GM12878 (cell line): ENCODE measurements around the gene FGD3. TPM values are rescaled to one million over a fixed set of nuclear protein-coding genes. Genes with fewer than 3 reads are reported as not detected.

Experiments used
- ATAC-seq: fragments of 200-7000 bp; cut with Tn5 transposase; 3 replicates; pipeline ENCODE4 v1.9.1; 2020; ENCODE audit warnings: mild to moderate bottlenecking, moderate library complexity
- BruUV-seq: library from RNA; stranded (reverse); fragments of 400-500 nt; replicated peaks from 2 replicates; lab custom pipeline; 2021; lab: Mats Ljungman, UMichigan
- CTCF ChIA-PET: fragments of 300-600 bp; sonication (Branson Sonifier 250); formaldehyde crosslinking; extraction: SDS; loops from one replicate; lab custom pipeline; 2021; ENCODE audit warnings: inconsistent platforms; lab: Yijun Ruan, JAX
- POLR2A ChIA-PET: fragments of 350-600 bp; formaldehyde crosslinking; extraction: SDS; loops from one replicate; lab custom pipeline; 2021; ENCODE audit warnings: inconsistent platforms; lab: Charles Lee
- RAD21 ChIA-PET: fragments of 300-600 bp; sonication (Branson Sonifier 250); formaldehyde crosslinking; loops from one replicate; lab custom pipeline; 2023; ENCODE audit warnings: antibody characterized with exemption; ENCODE audit not compliant: unreplicated experiment; lab: Charles Lee
- SMC1A ChIA-PET: fragments of 300-600 bp; sonication (Branson Sonifier 250); formaldehyde crosslinking; loops from one replicate; lab custom pipeline; 2023; ENCODE audit not compliant: unreplicated experiment, uncharacterized antibody; lab: Charles Lee
- DNase-seq: peaks from one replicate; pipeline ENCODE4 v3.0.0-alpha.2; 2011; ENCODE audit warnings: low read depth, low spot score
- FAIRE-seq: peaks from 3 replicates; lab custom pipeline; 2011; peaks lifted over from hg19 to GRCh38; lab: Jason Lieb, UNC
- H2AFZ ChIP-seq: 2 replicates; pipeline ENCODE4 v1.6.0; 2011; ENCODE audit warnings: low read depth, low read length, control low read depth; ENCODE audit not compliant: control insufficient read depth
- H3K27ac ChIP-seq: 2 replicates; pipeline ENCODE4 v1.5.1; 2011; ENCODE audit warnings: control low read depth; ENCODE audit not compliant: control insufficient read depth, insufficient read depth
- H3K27me3 ChIP-seq, 2 experiments: replicated peaks in 1 of 2; 2 replicates each; pipeline versions ENCODE4 v1.6.0 to v1.6.1; 2011; ENCODE audit warnings: low read length in 1 of 2; ENCODE audit not compliant: control insufficient read depth in 2 of 2, insufficient read depth in 2 of 2
- H3K36me3 ChIP-seq, 2 experiments: 2 replicates each; pipeline ENCODE4 v1.5.1; 2011; ENCODE audit warnings: low read length in 1 of 2; ENCODE audit not compliant: control insufficient read depth in 2 of 2, insufficient read depth in 2 of 2
- H3K4me1 ChIP-seq: 2 replicates; pipeline ENCODE4 v1.6.1; 2011; ENCODE audit warnings: mild to moderate bottlenecking, low read length, moderate library complexity, mixed read lengths; ENCODE audit not compliant: control insufficient read depth, insufficient read depth
- H3K4me2 ChIP-seq: 2 replicates; pipeline ENCODE4 v1.6.0; 2011; ENCODE audit warnings: control low read depth; ENCODE audit not compliant: control insufficient read depth, insufficient read depth
- H3K4me3 ChIP-seq: fragments of 200-600 bp; sonication (generic); 2 replicates; pipeline ENCODE4 v1.5.1; 2016
- H3K79me2 ChIP-seq: 2 replicates; pipeline ENCODE4 v1.6.0; 2011; ENCODE audit warnings: low read length; ENCODE audit not compliant: control insufficient read depth, insufficient read depth
- H3K9ac ChIP-seq: 2 replicates; pipeline ENCODE4 v1.8.0; 2011; ENCODE audit warnings: low read length, control low read depth, mixed read lengths; ENCODE audit not compliant: control insufficient read depth, insufficient read depth
- H3K9me3 ChIP-seq: replicated peaks from 3 replicates; pipeline ENCODE4 v1.5.1; 2011; ENCODE audit warnings: mild to moderate bottlenecking, low read length; ENCODE audit not compliant: control insufficient read depth, insufficient read depth
- H4K20me1 ChIP-seq: 2 replicates; pipeline ENCODE4 v1.6.0; 2011; ENCODE audit not compliant: control insufficient read depth, insufficient read depth
- ASH2L ChIP-seq: fragments of 300-600, 200-600 bp; sonication (generic); IDR thresholded peaks from 2 replicates; pipeline ENCODE4 v1.6.1; 2017; ENCODE audit warnings: low read depth, mild to moderate bottlenecking, borderline replicate concordance
- ATF3 ChIP-seq: IDR thresholded peaks from 2 replicates; pipeline ENCODE4 v1.6.1; 2011; ENCODE audit warnings: low read depth, mild to moderate bottlenecking, low read length, moderate library complexity, borderline replicate concordance; ENCODE audit errors: extremely low read depth
- CHD2 ChIP-seq: IDR thresholded peaks from 2 replicates; pipeline ENCODE4 v1.6.1; 2011; ENCODE audit warnings: low read depth, low read length, improper control_type of control experiment, borderline replicate concordance
- CHD4 ChIP-seq: fragments of 200-600 bp; sonication (generic); IDR thresholded peaks from 2 replicates; pipeline ENCODE4 v1.6.1; 2016; ENCODE audit warnings: mild to moderate bottlenecking
- CREB1 ChIP-seq: IDR thresholded peaks from 2 replicates; pipeline ENCODE4 v1.6.1; 2012; ENCODE audit warnings: low read depth, mild to moderate bottlenecking, inconsistent platforms
- E4F1 ChIP-seq: fragments of 450-650 bp; IDR thresholded peaks from 2 replicates; pipeline ENCODE4 v1.6.1; 2018; ENCODE audit warnings: borderline replicate concordance, mild to moderate bottlenecking; ENCODE audit not compliant: partially characterized antibody
- NFYB ChIP-seq: IDR thresholded peaks from 2 replicates; pipeline ENCODE4 v1.6.1; 2011; ENCODE audit warnings: low read depth, mild to moderate bottlenecking, low read length, improper control_type of control experiment, moderate library complexity; ENCODE audit not compliant: insufficient read depth
- PBX3 ChIP-seq: IDR thresholded peaks from 2 replicates; pipeline ENCODE4 v1.6.1; 2011; ENCODE audit warnings: mild to moderate bottlenecking, low read depth, low read length, moderate library complexity; ENCODE audit not compliant: insufficient replicate concordance
- POLR2AphosphoS2 ChIP-seq: IDR thresholded peaks from 2 replicates; pipeline ENCODE4 v1.6.1; 2011; ENCODE audit warnings: low read depth, mild to moderate bottlenecking, low read length, improper control_type of control experiment, moderate library complexity
- POU2F2 ChIP-seq: IDR thresholded peaks from 3 replicates; pipeline ENCODE4 v1.6.1; 2011; ENCODE audit warnings: low read depth, mild to moderate bottlenecking, low read length, borderline replicate concordance
- RB1 ChIP-seq: fragments of 450-650 bp; formaldehyde crosslinking; IDR thresholded peaks from 2 replicates; pipeline ENCODE4 v1.6.1; 2017; ENCODE audit warnings: mild to moderate bottlenecking, borderline replicate concordance
- RFX5 ChIP-seq: IDR thresholded peaks from 2 replicates; pipeline ENCODE4 v1.6.1; 2011; ENCODE audit warnings: low read depth, low read length, improper control_type of control experiment
- SIN3A ChIP-seq: IDR thresholded peaks from 2 replicates; pipeline ENCODE4 v1.6.1; 2012; ENCODE audit warnings: low read depth, low read length, improper control_type of control experiment
- TAF1 ChIP-seq: IDR thresholded peaks from 2 replicates; pipeline ENCODE4 v1.6.1; 2011; ENCODE audit warnings: mild to moderate bottlenecking, low read depth, low read length, borderline replicate concordance
- ZBED1 ChIP-seq: IDR thresholded peaks from 2 replicates; pipeline ENCODE4 v1.6.1; 2016; ENCODE audit warnings: borderline replicate concordance
- ZNF207 ChIP-seq: fragments of 450-650 bp; IDR thresholded peaks from 2 replicates; pipeline ENCODE4 v1.6.1; 2014; ENCODE audit warnings: antibody characterized with exemption, mild to moderate bottlenecking, borderline replicate concordance
- ZNF622 ChIP-seq: fragments of 450-650 bp; IDR thresholded peaks from 2 replicates; pipeline ENCODE4 v1.6.1; 2017; ENCODE audit warnings: mild to moderate bottlenecking, inconsistent platforms
- ZSCAN29 ChIP-seq: fragments of 450-650 bp; IDR thresholded peaks from 2 replicates; pipeline ENCODE4 v1.6.1; 2017; ENCODE audit warnings: mild to moderate bottlenecking, moderate library complexity
- WGBS: methylation state at CpG from one replicate; pipeline ENCODE4 v1.1.6; 2016; ENCODE audit warnings: low lambda C conversion rate; ENCODE audit not compliant: insufficient replicate concordance, insufficient coverage; ENCODE audit errors: missing lambda C conversion rate; 5-methylcytosine and 5-hydroxymethylcytosine counted together
- in situ Hi-C: fragments of 300-500 bp; cut with MboI; formaldehyde crosslinking; loops from 9 replicates; pipeline ENCODE4 v1.14.3; 2018; ENCODE audit warnings: mixed read lengths
- intact Hi-C: fragments of 100-400 bp; cut with micrococcal nuclease; formaldehyde crosslinking; loops from one replicate; pipeline ENCODE4 v1.14.2; 2022; ENCODE audit not compliant: unreplicated experiment
- polyA plus RNA-seq, 11 experiments: library from polyadenylated mRNA; depleted of rRNA in 4 of 11; unstranded in 6 of 11; stranded (reverse) in 5 of 11; fragments of >200 nt; fragmentation: Nextera tagmentation in 4 of 11; fragmentation: Illumina TruSeq in 1 of 11; extraction: Ambion mirVana in 4 of 11; extraction: Trizol in 1 of 11; gene quantifications; 1 replicate in 1 of 11; 2 replicates in 10 of 11; pipeline versions ENCODE4 v1.2.1 to v1.2.3, GENCODE V29; 2011 to 2016; ENCODE audit warnings: inconsistent platforms in 2 of 11, missing spikeins in 2 of 11, low read depth in 1 of 11
- total RNA-seq, 4 experiments: library from RNA; depleted of rRNA in 3 of 4; stranded (reverse); fragments of >200 nt in 3 of 4; fragmentation: Illumina TruSeq in 1 of 4; extraction: Trizol in 1 of 4; gene quantifications; 2 replicates each; pipeline versions ENCODE4 v1.2.1 to v1.2.3, GENCODE V29; 2013 to 2021

The FGD3 gene
- total and polyA plus RNA-seq, 10 of the 15 experiments (the other 5 are each of a cell fraction or from before 2014, with no cell fraction given), result 0.26 to 18.1 (median 12.4) TPM

- TF ChIP-seq ATF3 (no peak), ZSCAN29 (no peak), POLR2AphosphoS2 (no peak)
Observed at GRCh38 chr9:93004561-93004960, 57.2 kb downstream of the FGD3 start (continued).

- Histone ChIP-seq H2AFZ (no peak overlapping the region), H3K4me2 (no peak overlapping the region), H4K20me1 (no peaks in the 10 kb centered on the region), H3K9me3 (no peaks in the 10 kb centered on the region), H3K79me2 (no peaks in the 10 kb centered on the region), H3K4me1 (no peaks in the 10 kb centered on the region), H3K36me3 (peaks cover 13 to 30% of the 10 kb centered on the region in 2 experiments; a peak in 3 of 4 replicates), H3K27ac (no peak overlapping the region), H3K27me3 (no peaks in the 10 kb centered on the region), H3K4me3 (no peak overlapping the region), H3K9ac (no peak overlapping the region)
- intact Hi-C loops, result no loop called here
- ChIA-PET CTCF (interaction anchor here (0.6 to 6.0 kb wide), 11 partner anchors 9 to 907 kb away, joined by 3 to 130 read pairs (median 4); no protein-coding TSS in a partner anchor), RAD21 (interaction anchor here (0.9 to 6.1 kb wide), 7 partner anchors 20 to 297 kb away, joined by 3 to 77 read pairs (median 3); no protein-coding TSS in a partner anchor), SMC1A (interaction anchor here (1.1 to 5.9 kb wide), 6 partner anchors 15 to 103 kb away, joined by 3 to 29 read pairs (median 5); no protein-coding TSS in a partner anchor), POLR2A (no interaction called here)
- FAIRE-seq, result no peak
- no peak for ATAC-seq
- BruUV-seq, result no TSS peak
- 94% methylated on average over 12 of the region's 12 CpGs for WGBS
- in situ Hi-C loops, result no loop called here
- no peak for DNase-seq
- TF ChIP-seq ZNF207, result no peak
- TF ChIP-seq NFYB, result no peak
- no peak for TF ChIP-seq CREB1
- no peak for TF ChIP-seq RB1
- TF ChIP-seq RFX5, result no peak
- no peak for TF ChIP-seq ZNF622
- TF ChIP-seq CHD4, result no peak
- no peak for TF ChIP-seq SIN3A
- no peak for TF ChIP-seq ZBED1
- no peak for TF ChIP-seq TAF1
- no peak for TF ChIP-seq ASH2L
- TF ChIP-seq CHD2, result no peak
- no peak for TF ChIP-seq POU2F2
- TF ChIP-seq PBX3, result no peak
- no peak for TF ChIP-seq E4F1
Observed at GRCh38 chr9:93005876-93006275, 58.6 kb downstream of the FGD3 start.
